CD4-positive, alpha-beta T cell treated with Interleukin-17A for 4 hours (primary cell): Measurements from ENCODE around the gene ZSWIM1.

Source experiments
- DNase-seq: peaks from one replicate; pipeline ENCODE4 v3.0.0-alpha.2; 2020; ENCODE audit warnings: mixed read lengths

ZSWIM1 gene

GRCh38 chr20:45933266-45934045 is 52.4 kb downstream of the ZSWIM1 start:
- DNase-seq, result peak; percentile 76

- DNase-seq, result peak; percentile 72
Measured at GRCh38 chr20:45934046-45934585, 53.1 kb downstream of the ZSWIM1 start.
